ENCODE measurements around the gene MAP6D1. TPM values are rescaled to one million over a fixed set of nuclear protein-coding genes. Genes with fewer than 3 reads are reported as not detected.

Gene MAP6D1
- total RNA-seq, 1 experiment from 2014 or later = 12.6 TPM

- H3K9me2 ChIP-seq (replicated peaks; ENCODE audit: low read length) = no peaks in the 10 kb centered on the region
- peak overlapping the region; percentile 96 for H3K4me2 ChIP-seq (ENCODE audit: low read length)
- H3K79me2 ChIP-seq (ENCODE audit: low read length) = no peaks in the 10 kb centered on the region
- no peaks in the 10 kb centered on the region for H3K27me3 ChIP-seq (ENCODE audit: low read length)
- ATAC-seq = peak; percentile 53
- H3F3A ChIP-seq (ENCODE audit: low read length, unreplicated experiment) = peaks cover 6% of the 10 kb centered on the region
- TF ChIP-seq, protein P1, sequence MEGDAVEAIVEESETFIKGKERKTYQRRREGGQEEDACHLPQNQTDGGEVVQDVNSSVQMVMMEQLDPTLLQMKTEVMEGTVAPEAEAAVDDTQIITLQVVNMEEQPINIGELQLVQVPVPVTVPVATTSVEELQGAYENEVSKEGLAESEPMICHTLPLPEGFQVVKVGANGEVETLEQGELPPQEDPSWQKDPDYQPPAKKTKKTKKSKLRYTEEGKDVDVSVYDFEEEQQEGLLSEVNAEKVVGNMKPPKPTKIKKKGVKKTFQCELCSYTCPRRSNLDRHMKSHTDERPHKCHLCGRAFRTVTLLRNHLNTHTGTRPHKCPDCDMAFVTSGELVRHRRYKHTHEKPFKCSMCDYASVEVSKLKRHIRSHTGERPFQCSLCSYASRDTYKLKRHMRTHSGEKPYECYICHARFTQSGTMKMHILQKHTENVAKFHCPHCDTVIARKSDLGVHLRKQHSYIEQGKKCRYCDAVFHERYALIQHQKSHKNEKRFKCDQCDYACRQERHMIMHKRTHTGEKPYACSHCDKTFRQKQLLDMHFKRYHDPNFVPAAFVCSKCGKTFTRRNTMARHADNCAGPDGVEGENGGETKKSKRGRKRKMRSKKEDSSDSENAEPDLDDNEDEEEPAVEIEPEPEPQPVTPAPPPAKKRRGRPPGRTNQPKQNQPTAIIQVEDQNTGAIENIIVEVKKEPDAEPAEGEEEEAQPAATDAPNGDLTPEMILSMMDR (conservative IDR thresholded peaks at IDR 0.05; ENCODE audit: low read depth, low read length) = no peak
- TF ChIP-seq EZH2 (IDR thresholded peaks at IDR 0.05; ENCODE audit: low read length, unreplicated experiment) (no peak), EZH2phosphoT487 (IDR thresholded peaks at IDR 0.05; ENCODE audit: borderline replicate concordance, low read length) (no peak)
- H3K9ac ChIP-seq (ENCODE audit: low read length) = peak overlapping the region; percentile 56; the same call in 1 of the 2 replicates
- BruUV-seq (replicated peaks) = no TSS peak
- POLR2A ChIA-PET (ENCODE audit: unreplicated experiment) = interaction anchor here (0.6 kb wide), 1 partner anchor 191 kb away, joined by 7 read pairs; no protein-coding TSS in a partner anchor
- no peaks in the 10 kb centered on the region for H3K9me3 ChIP-seq (ENCODE audit: low read length)
- peak; percentile 25 for DNase-seq
- CTCF ChIA-PET = no interaction called here
- H3K27ac ChIP-seq (ENCODE audit: low read length) = no peak overlapping the region
- H3K4me1 ChIP-seq (ENCODE audit: insufficient read depth, low read length) = peaks cover 8% of the 10 kb centered on the region
- 0 out of 2 replicates have a peak, but pooled peaks cover 5% of the 10 kb centered on the region for H3K36me3 ChIP-seq (ENCODE audit: low read depth, low read length)
- no peaks in the 10 kb centered on the region for H4K20me1 ChIP-seq (ENCODE audit: low read length)
- H3K4me3 ChIP-seq (ENCODE audit: low read length) = peak overlapping the region; percentile 92
- intact Hi-C loops (cut with micrococcal nuclease) = loop anchor here (1.0 to 2.0 kb wide), 2 partner anchors 20 to 59 kb away; partner anchors contain the start of gene PARL
- H2AFZ ChIP-seq (ENCODE audit: low read length) = peak overlapping the region; percentile 87
Observed at GRCh38 chr3:183824761-183825455, 469 bp downstream of the MAP6D1 start.

DNA sequence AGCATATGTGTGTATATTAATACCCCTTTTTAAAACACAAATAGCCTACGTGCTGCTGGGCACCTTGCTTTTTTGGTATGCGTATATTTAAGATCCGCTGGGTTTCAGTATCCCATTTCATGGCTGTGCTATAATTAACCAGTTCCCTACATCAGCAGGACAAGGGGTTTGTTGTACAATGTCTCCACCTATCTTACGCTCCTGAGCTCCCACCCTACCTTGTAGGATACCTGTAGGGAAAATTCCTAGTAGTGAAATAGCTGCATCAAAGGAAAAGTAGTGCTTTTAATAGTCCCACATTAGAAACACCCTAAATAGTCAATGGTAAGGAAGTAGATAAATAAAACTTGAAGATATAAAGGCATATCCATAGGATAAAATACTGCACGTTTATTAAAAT lies 1.4 kb downstream of the MAP6D1 start:
- intact Hi-C loops (cut with micrococcal nuclease) = loop anchor here (2.0 kb wide), 1 partner anchor 21 kb away; no protein-coding TSS in a partner anchor
- ChIA-PET POLR2A (ENCODE audit: unreplicated experiment) (no interaction called here), CTCF (interaction anchor here (0.5 kb wide), 1 partner anchor 192 kb away, joined by 3 read pairs; no protein-coding TSS in a partner anchor)
- H3K9me2 ChIP-seq (replicated peaks; ENCODE audit: low read length) = no peaks in the 10 kb centered on the region
- H2AFZ ChIP-seq (ENCODE audit: low read length) = no peak overlapping the region
- no peaks in the 10 kb centered on the region for H3K9me3 ChIP-seq (ENCODE audit: low read length)
- H3K36me3 ChIP-seq (ENCODE audit: low read depth, low read length) = no peaks in the 10 kb centered on the region
- no peaks in the 10 kb centered on the region for H4K20me1 ChIP-seq (ENCODE audit: low read length)
- peak overlapping the region; percentile 96 for H3K4me2 ChIP-seq (ENCODE audit: low read length)
- no peak for TF ChIP-seq EZH2phosphoT487 (IDR thresholded peaks at IDR 0.05; ENCODE audit: borderline replicate concordance, low read length)
- TF ChIP-seq, protein P1 (conservative IDR thresholded peaks at IDR 0.05; ENCODE audit: low read depth, low read length) = peak; percentile 39
- peaks cover 6% of the 10 kb centered on the region for H3F3A ChIP-seq (ENCODE audit: low read length, unreplicated experiment)
- no peak overlapping the region for H3K9ac ChIP-seq (ENCODE audit: low read length)
- H3K27me3 ChIP-seq (ENCODE audit: low read length) = no peaks in the 10 kb centered on the region
- BruUV-seq (replicated peaks) = TSS peak; percentile 23
- H3K4me3 ChIP-seq (ENCODE audit: low read length) = peak overlapping the region; percentile 92
- DNase-seq = peak; percentile 24
- no peak overlapping the region for H3K27ac ChIP-seq (ENCODE audit: low read length)
- H3K4me1 ChIP-seq (ENCODE audit: insufficient read depth, low read length) = peaks cover 8% of the 10 kb centered on the region
- H3K79me2 ChIP-seq (ENCODE audit: low read length) = no peaks in the 10 kb centered on the region
- no peak for ATAC-seq

DNA sequence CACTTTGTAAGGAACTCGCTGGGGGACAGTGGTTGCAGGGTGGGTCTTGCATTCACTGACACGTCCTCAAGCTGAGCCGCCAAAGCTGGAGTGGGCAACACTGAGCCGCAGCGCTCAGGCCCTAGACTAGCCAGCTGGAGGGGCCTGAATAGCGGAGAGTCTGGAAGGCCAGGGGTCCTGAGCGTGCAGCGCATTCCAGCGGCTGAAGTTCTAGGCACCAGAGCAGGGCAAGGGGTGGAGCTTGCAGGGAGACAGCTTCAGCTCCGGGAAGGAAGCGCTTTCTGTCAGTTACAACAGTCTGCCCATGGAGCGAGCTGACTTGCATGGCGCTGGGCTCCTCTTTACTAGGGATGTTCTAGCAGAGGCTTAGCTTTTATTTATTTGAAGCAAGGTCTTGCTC lies 2.7 kb downstream of the MAP6D1 start:
- ATAC-seq = no peak
- POLR2A ChIA-PET (ENCODE audit: unreplicated experiment) = no interaction called here
- H4K20me1 ChIP-seq (ENCODE audit: low read length) = no peaks in the 10 kb centered on the region
- no peak overlapping the region for H2AFZ ChIP-seq (ENCODE audit: low read length)
- no peak overlapping the region for H3K4me2 ChIP-seq (ENCODE audit: low read length)
- peaks cover 8% of the 10 kb centered on the region for H3K4me1 ChIP-seq (ENCODE audit: insufficient read depth, low read length)
- H3K36me3 ChIP-seq (ENCODE audit: low read depth, low read length) = no peaks in the 10 kb centered on the region
- H3K27ac ChIP-seq (ENCODE audit: low read length) = no peak overlapping the region
- TF ChIP-seq EZH2 (IDR thresholded peaks at IDR 0.05; ENCODE audit: low read length, unreplicated experiment) (no peak), EZH2phosphoT487 (IDR thresholded peaks at IDR 0.05; ENCODE audit: borderline replicate concordance, low read length) (no peak)
- TF ChIP-seq, protein P1 (conservative IDR thresholded peaks at IDR 0.05; ENCODE audit: low read depth, low read length) = no peak
- no peaks in the 10 kb centered on the region for H3K9me3 ChIP-seq (ENCODE audit: low read length)
- no peaks in the 10 kb centered on the region for H3K9me2 ChIP-seq (replicated peaks; ENCODE audit: low read length)
- H3K79me2 ChIP-seq (ENCODE audit: low read length) = no peaks in the 10 kb centered on the region
- H3K9ac ChIP-seq (ENCODE audit: low read length) = no peak overlapping the region
- H3F3A ChIP-seq (ENCODE audit: low read length, unreplicated experiment) = peaks cover 6% of the 10 kb centered on the region
- intact Hi-C loops (cut with micrococcal nuclease) = no loop called here
- no TSS peak for BruUV-seq (replicated peaks)
- H3K27me3 ChIP-seq (ENCODE audit: low read length) = no peaks in the 10 kb centered on the region
- DNase-seq = no peak
- no peak overlapping the region for H3K4me3 ChIP-seq (ENCODE audit: low read length)
- CTCF ChIA-PET = no interaction called here

Measured in PC-3 (cell line).